ENCODE data around the gene FAM120B. TPM values are rescaled to one million over a fixed set of nuclear protein-coding genes. Genes with fewer than 3 reads are reported as not detected.

The FAM120B gene
- total RNA-seq, 1 donor, result 20.4 TPM

DNA sequence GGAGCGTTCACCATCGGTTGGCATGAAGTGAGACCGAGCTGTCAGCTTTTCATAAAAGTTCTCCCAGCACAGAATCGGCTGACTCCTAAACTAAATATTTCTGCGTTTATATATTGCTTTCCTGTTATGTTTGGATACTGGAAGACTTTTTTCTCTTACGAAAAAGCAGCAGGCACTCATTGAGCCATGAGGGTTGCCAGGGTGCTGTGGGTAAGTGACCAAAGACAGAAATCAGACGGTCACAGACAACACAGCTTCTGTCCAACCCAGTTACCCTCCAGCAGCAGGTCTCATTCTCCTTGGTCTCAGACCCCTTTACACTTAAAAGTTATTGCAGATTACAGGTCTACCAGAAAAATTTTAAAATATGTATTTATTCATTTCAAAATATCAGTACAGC lies 113.7 kb downstream of the FAM120B start:
- TF ChIP-seq, protein P1, sequence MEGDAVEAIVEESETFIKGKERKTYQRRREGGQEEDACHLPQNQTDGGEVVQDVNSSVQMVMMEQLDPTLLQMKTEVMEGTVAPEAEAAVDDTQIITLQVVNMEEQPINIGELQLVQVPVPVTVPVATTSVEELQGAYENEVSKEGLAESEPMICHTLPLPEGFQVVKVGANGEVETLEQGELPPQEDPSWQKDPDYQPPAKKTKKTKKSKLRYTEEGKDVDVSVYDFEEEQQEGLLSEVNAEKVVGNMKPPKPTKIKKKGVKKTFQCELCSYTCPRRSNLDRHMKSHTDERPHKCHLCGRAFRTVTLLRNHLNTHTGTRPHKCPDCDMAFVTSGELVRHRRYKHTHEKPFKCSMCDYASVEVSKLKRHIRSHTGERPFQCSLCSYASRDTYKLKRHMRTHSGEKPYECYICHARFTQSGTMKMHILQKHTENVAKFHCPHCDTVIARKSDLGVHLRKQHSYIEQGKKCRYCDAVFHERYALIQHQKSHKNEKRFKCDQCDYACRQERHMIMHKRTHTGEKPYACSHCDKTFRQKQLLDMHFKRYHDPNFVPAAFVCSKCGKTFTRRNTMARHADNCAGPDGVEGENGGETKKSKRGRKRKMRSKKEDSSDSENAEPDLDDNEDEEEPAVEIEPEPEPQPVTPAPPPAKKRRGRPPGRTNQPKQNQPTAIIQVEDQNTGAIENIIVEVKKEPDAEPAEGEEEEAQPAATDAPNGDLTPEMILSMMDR (IDR thresholded peaks at IDR 0.05; ENCODE audit: insufficient read depth, low read length), result no peak
- no peak overlapping the region for H3K4me3 ChIP-seq (ENCODE audit: low read depth, low read length)
- DNase-seq (ENCODE audit: low read depth), result no peak

DNA sequence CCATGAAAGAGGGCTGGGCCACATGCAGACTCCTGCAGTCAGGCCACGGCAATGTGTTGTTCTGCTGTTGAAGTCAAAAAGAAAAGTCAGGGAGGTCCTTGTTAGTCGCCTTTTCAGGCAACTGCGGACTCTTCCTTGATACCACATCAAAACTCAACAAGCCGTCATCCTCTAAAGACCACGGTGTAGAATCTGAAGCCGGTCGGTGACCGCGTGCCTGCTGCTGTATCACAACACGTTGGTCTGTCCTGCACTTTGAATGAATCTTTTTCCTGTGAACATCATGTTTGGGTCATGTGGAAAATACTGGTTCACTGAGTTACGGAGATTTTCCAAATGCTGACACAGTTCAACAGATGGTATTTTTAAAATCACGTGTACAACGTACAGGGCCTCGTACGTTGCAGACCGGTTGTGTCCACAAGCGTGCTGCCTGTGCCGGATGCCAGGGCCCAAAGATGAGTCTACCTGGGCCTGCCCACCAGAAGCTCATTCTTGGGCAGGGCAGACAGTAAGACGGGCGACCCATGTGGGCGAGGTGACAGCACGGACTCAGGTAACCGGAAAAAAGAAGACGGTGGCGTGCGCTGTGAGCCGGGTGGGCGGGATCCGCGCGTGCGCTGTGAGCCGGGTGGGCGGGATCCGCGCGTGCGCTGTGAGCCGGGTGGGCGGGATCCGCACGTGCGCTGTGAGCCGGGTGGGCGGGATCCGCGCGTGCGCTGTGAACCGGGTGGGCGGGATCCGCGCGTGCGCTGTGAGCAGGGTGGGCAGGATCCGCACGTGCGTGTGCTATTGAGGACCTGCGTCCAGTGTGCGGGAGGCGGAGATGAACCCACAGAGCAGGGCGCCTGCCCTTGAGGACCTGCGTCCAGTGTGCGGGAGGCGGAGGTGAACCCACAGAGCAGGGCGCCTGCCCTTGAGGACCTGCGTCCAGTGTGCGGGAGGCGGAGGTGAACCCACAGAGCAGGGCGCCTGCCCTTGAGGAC lies 114.5 kb downstream of the FAM120B start:
- no peak for DNase-seq (ENCODE audit: low read depth)

DNA sequence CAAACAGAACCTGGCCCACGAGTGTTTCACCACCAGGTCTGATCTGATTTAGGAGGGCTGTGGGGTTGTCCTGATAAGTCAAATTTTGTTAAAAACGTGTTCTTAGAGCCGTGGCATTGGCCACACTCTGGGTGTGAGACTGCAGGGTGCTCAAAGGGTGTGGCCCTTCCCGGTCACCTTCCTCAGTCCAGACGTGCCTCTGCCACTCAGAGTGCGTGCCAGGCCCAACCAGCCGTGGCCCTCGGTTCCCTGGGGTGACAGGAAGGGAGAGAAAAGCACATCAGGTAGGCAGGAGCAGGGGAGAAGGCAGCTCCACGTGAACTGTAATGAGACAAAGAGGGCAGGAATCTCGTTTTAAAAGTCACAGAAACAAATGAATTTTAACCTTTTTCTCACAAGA lies 115.4 kb downstream of the FAM120B start:
- DNase-seq (ENCODE audit: low read depth), result no peak
- TF ChIP-seq, protein P1 (IDR thresholded peaks at IDR 0.05; ENCODE audit: insufficient read depth, low read length), result no peak
- H3K4me3 ChIP-seq (ENCODE audit: low read depth, low read length), result no peak overlapping the region

More for the DNA sequence above, 114.5 kb downstream of the FAM120B start:
- no peak overlapping the region for H3K4me3 ChIP-seq (ENCODE audit: low read depth, low read length)
- TF ChIP-seq, protein P1 (IDR thresholded peaks at IDR 0.05; ENCODE audit: insufficient read depth, low read length), result no peak

DNA sequence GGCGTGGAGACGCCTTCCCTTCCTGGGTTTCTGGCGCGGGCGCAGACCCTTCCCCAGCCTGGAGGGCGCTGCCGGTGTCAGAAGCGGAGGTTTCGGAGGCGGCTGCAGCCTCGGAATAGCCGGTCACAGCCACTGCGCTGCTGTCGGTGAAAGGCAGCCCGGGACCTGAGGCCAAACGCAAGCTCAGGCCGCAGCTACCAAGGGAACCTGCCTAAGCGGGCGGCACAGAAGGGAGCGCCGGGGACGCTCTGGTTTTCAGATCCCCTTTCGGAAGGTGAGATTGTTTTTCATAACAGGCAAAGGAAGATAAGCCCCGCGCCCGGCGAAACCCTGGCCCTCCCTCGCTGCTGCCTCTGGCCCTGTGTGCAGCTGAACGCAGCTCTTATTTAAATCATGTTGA lies 116.5 kb downstream of the FAM120B start:
- no peak for DNase-seq (ENCODE audit: low read depth)
- TF ChIP-seq, protein P1 (IDR thresholded peaks at IDR 0.05; ENCODE audit: insufficient read depth, low read length), result no peak

DNA sequence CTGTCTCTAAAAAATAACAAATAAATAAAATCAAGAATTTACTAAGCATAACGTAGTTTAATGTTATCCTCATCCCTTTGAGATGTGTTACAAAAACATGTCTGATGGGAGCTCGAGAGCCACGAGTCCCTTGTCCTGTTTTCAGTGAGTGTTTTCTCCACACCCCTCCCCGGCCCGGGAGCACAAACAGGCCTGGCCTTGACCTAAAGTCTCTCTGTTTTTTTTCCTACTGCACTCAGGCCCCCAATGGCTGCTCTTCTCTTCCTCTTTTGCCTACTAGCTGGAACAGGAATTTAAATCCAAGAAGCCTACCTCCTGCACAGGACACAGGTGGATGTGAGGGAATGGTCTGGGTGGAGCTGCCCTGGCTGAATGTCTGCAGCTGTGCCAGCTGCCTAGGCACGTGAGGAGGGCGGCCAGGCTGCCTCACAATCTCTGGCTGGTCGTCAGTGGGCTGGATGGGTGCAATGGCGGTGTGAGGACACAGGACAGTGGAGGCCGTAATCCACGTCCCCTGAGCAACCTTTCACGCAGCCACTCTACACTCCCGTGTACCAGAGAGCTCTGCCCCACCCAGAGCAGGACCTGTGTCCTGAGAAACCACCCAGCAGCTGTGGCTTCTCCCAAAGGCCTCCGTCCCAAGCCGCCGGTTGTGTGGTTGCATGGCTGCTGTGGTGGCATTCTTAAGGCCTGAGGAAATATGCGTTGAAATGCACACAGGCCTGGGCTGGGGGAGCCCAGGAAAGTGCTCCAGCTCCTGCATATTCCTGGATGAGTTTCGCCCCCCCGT lies 117.5 kb downstream of the FAM120B start:
- DNase-seq (ENCODE audit: low read depth), result no peak
- TF ChIP-seq, protein P1 (IDR thresholded peaks at IDR 0.05; ENCODE audit: insufficient read depth, low read length), result no peak
- no peak overlapping the region for H3K4me3 ChIP-seq (ENCODE audit: low read depth, low read length)

More for the DNA sequence above, 116.5 kb downstream of the FAM120B start:
- H3K4me3 ChIP-seq (ENCODE audit: low read depth, low read length), result no peak overlapping the region

DNA sequence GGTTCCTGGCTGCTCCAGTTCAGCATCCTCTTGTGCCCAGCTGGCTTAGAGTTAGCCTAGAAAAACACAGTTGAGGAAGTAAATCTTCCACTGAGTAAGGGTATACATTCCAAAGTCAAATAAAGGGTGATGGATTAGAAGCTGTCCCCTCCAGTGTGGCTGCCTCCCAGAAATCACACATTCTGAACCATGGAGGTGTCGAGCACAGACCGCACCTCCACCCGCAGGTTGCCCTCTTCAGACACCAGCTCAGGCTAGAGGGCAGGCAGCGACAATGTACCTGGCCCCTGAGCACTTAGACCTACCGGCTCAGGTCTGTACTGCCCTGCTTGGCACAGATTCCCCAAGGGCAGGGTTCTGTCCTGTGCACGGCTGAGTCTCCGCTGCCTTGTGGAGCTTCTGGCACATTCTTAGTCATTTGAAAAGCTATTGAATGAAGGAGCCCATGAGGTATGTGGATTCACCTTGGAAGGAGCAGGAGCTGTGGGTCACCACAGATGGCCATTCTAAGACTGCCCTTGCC lies 118.1 kb downstream of the FAM120B start:
- no peak overlapping the region for H3K4me3 ChIP-seq (ENCODE audit: low read depth, low read length)
- TF ChIP-seq, protein P1 (IDR thresholded peaks at IDR 0.05; ENCODE audit: insufficient read depth, low read length), result no peak
- no peak for DNase-seq (ENCODE audit: low read depth)

Data from fibroblast of the aortic adventitia (primary cell).